Fibroblast of lung (primary cell): ENCODE measurements around the gene SLC5A3. TPM values are rescaled to one million over a fixed set of nuclear protein-coding genes. Genes with fewer than 3 reads are reported as not detected.

Experiments
- DNase-seq, 2 donors: peaks; one replicate each; pipeline versions ENCODE4 v3.0.0 to v3.0.0-alpha.2; 2010; ENCODE audit warnings: low read depth in 2 of 2
- H2AFZ ChIP-seq: 2 replicates; pipeline ENCODE4 v1.5.1; 2012; ENCODE audit warnings: low read length, control low read depth, inconsistent platforms
- H3K27ac ChIP-seq: 2 replicates; pipeline ENCODE4 v1.5.1; 2011; ENCODE audit warnings: low read length, control low read depth; ENCODE audit not compliant: insufficient read depth
- H3K27me3 ChIP-seq: 2 replicates; pipeline ENCODE4 v1.5.1; 2011; ENCODE audit warnings: mild to moderate bottlenecking, low read length; ENCODE audit not compliant: control insufficient read depth, insufficient read depth
- H3K36me3 ChIP-seq: 2 replicates; pipeline ENCODE4 v1.5.1; 2011; ENCODE audit warnings: low read length; ENCODE audit not compliant: control insufficient read depth, insufficient read depth
- H3K4me1 ChIP-seq: 2 replicates; pipeline ENCODE4 v1.5.1; 2011; ENCODE audit warnings: low read length; ENCODE audit not compliant: control insufficient read depth, insufficient read depth; ENCODE audit errors: extremely low read depth
- H3K4me2 ChIP-seq: 2 replicates; pipeline ENCODE4 v1.5.1; 2011; ENCODE audit warnings: low read length, control low read depth; ENCODE audit not compliant: insufficient read depth; ENCODE audit errors: extremely low read depth
- H3K4me3 ChIP-seq, 4 experiments: fragments of 200-600 bp in 1 of 4; sonication (generic) in 1 of 4; replicated peaks in 1 of 4; 2 replicates each; pipeline ENCODE4 v1.5.1; 2011 to 2016; ENCODE audit warnings: low read length in 4 of 4, low read depth in 3 of 4, mild to moderate bottlenecking in 3 of 4, control low read depth in 2 of 4, inconsistent platforms in 1 of 4, mixed read lengths in 1 of 4; ENCODE audit not compliant: insufficient read depth in 1 of 4; ENCODE audit errors: control extremely low read depth in 1 of 4
- H3K79me2 ChIP-seq: 2 replicates; pipeline ENCODE4 v1.5.1; 2012; ENCODE audit warnings: mild to moderate bottlenecking, low read length, inconsistent platforms; ENCODE audit not compliant: control insufficient read depth, insufficient read depth
- H3K9ac ChIP-seq: 2 replicates; pipeline ENCODE4 v1.5.1; 2011; ENCODE audit warnings: mild to moderate bottlenecking, low read length, control low read depth; ENCODE audit not compliant: insufficient read depth
- H3K9me3 ChIP-seq: 2 replicates; pipeline ENCODE4 v1.5.1; 2012; ENCODE audit warnings: low read depth, low read length; ENCODE audit not compliant: control insufficient read depth, insufficient read depth
- H4K20me1 ChIP-seq: 2 replicates; pipeline ENCODE4 v1.5.1; 2011; ENCODE audit warnings: low read length; ENCODE audit not compliant: control insufficient read depth, insufficient read depth; ENCODE audit errors: extremely low read depth
- EZH2 ChIP-seq: IDR thresholded peaks from 2 replicates; pipeline ENCODE4 v1.5.1; 2012; ENCODE audit warnings: low read length, control low read depth, mild to moderate bottlenecking; ENCODE audit errors: missing control alignments
- polyA plus RNA-seq, 2 donors: library from polyadenylated mRNA; depleted of rRNA in 1 of 2; stranded (reverse) in 1 of 2; unstranded in 1 of 2; fragments of >200 nt; gene quantifications; 2 replicates each; pipeline ENCODE4 v1.2.1, GENCODE V29; 2011 to 2012; ENCODE audit warnings: missing spikeins in 1 of 2
- total RNA-seq: library from RNA; depleted of rRNA; stranded (reverse); fragments of >200 nt; gene quantifications from 2 replicates; pipeline ENCODE4 v1.2.1, GENCODE V29; 2014
- TF ChIP-seq, protein P1 (sequence below), 2 donors: IDR thresholded peaks in 1 of 2; conservative IDR thresholded peaks in 1 of 2; 1 replicate in 1 of 2; 2 replicates in 1 of 2; pipeline ENCODE4 v1.5.1; 2011 to 2012; ENCODE audit warnings: low read length in 2 of 2, control low read depth in 1 of 2, inconsistent platforms in 1 of 2, low read depth in 1 of 2, mild to moderate bottlenecking in 1 of 2

SLC5A3 gene
- total and polyA plus RNA-seq, 2 donors (not counting 1 experiment from before 2014, with no cell fraction given): 6.2 to 28.6 TPM

DNA sequence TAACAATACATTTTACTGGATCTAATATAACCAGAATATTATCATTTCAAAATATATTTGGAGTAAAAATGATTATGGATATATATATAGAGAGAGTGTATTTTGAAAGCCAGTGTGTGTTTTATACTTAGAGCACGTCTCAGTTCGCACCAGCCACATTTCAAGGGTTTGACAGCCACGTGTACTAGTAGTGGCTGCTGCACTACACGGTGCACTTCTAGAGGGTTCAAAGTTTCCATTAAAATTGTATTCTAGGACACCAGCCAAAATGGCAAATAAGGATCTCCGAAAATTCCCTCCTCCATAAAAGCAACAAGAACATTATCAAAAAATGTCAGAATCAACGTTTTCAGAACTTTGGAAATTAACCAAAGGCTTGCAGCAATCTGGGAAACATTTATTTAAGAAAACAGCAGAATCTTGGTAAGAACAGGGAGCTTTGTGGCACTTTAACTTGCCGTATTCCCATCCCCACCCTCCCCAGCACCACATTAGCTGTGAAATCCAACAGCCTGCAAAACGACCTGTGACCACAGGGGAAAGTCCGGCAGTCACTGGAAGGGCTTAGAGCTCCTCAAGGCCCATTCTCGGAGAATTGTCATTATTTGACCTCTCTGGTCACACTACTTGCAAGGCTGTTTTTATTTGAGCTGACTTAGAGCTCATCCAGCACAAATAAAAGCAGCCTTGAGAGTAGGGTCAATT lies 33.5 kb upstream of the SLC5A3 start:
- H3K27ac ChIP-seq: no peak overlapping the region
- no peaks in the 10 kb centered on the region for H3K27me3 ChIP-seq
- no peaks in the 10 kb centered on the region for H3K9me3 ChIP-seq
- no peak for DNase-seq
- H2AFZ ChIP-seq: no peak overlapping the region
- TF ChIP-seq EZH2: no peak
- TF ChIP-seq, protein P1, sequence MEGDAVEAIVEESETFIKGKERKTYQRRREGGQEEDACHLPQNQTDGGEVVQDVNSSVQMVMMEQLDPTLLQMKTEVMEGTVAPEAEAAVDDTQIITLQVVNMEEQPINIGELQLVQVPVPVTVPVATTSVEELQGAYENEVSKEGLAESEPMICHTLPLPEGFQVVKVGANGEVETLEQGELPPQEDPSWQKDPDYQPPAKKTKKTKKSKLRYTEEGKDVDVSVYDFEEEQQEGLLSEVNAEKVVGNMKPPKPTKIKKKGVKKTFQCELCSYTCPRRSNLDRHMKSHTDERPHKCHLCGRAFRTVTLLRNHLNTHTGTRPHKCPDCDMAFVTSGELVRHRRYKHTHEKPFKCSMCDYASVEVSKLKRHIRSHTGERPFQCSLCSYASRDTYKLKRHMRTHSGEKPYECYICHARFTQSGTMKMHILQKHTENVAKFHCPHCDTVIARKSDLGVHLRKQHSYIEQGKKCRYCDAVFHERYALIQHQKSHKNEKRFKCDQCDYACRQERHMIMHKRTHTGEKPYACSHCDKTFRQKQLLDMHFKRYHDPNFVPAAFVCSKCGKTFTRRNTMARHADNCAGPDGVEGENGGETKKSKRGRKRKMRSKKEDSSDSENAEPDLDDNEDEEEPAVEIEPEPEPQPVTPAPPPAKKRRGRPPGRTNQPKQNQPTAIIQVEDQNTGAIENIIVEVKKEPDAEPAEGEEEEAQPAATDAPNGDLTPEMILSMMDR (conservative IDR thresholded peaks at IDR 0.05 in 1 of 2, IDR thresholded peaks at IDR 0.05 in 1 of 2; ENCODE audit: low read depth in 1 of 2, low read length in 2 of 2): no peak
- no peaks in the 10 kb centered on the region for H3K36me3 ChIP-seq
- no peak overlapping the region for H3K4me2 ChIP-seq
- no peak overlapping the region for H3K9ac ChIP-seq
- no peaks in the 10 kb centered on the region for H3K4me1 ChIP-seq
- H4K20me1 ChIP-seq: no peaks in the 10 kb centered on the region
- H3K4me3 ChIP-seq: no peak overlapping the region
- no peaks in the 10 kb centered on the region for H3K79me2 ChIP-seq

DNA sequence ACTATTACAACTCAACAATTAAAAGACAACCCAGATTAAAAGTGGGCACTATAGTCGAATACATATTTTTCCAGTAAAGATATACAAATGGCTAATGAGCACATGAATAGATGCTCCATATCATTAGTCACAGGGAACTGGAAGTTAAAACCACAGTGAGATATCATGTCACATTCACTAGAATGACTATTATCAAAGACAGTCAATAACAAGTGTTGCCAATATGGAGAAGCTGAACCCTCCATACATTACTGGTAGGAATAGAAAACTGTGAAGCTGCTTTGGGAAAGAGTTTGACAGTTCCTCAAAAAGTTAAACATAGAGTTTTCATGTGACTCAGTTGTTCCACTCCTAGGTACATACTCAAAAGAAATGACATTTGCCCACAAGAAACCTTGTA lies 30.6 kb upstream of the SLC5A3 start:
- Histone ChIP-seq H3K4me2 (no peak overlapping the region), H3K36me3 (no peaks in the 10 kb centered on the region), H3K4me3 (no peak overlapping the region), H3K79me2 (no peaks in the 10 kb centered on the region), H4K20me1 (no peaks in the 10 kb centered on the region), H2AFZ (no peak overlapping the region), H3K27ac (no peak overlapping the region), H3K9me3 (no peaks in the 10 kb centered on the region), H3K4me1 (no peaks in the 10 kb centered on the region), H3K9ac (no peak overlapping the region), H3K27me3 (no peaks in the 10 kb centered on the region)
- DNase-seq: no peak
- TF ChIP-seq, protein P1 (conservative IDR thresholded peaks at IDR 0.05 in 1 of 2, IDR thresholded peaks at IDR 0.05 in 1 of 2; ENCODE audit: low read depth in 1 of 2, low read length in 2 of 2): no peak
- no peak for TF ChIP-seq EZH2

DNA sequence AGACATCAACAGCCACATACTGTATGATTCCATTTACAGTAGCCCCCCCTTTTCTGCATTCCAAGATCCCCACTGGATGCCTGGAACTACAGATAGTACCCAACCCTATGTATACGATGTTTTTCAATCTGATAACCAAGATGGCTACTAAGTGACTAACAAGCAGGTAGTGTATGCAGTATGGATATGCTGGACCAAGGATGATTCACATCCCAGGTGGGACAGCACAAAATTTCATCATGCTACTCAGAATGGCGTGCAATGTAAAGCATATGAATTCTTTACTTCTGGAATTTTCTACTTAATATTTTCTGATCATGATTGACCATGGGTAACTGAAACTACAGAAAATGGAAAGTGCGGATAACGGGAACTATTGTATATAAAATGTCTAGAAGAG lies 30.0 kb upstream of the SLC5A3 start:
- H3K4me1 ChIP-seq: no peaks in the 10 kb centered on the region
- H3K79me2 ChIP-seq: no peaks in the 10 kb centered on the region
- DNase-seq: no peak
- no peak overlapping the region for H3K9ac ChIP-seq
- no peak overlapping the region for H3K4me3 ChIP-seq
- no peaks in the 10 kb centered on the region for H3K36me3 ChIP-seq
- no peaks in the 10 kb centered on the region for H3K27me3 ChIP-seq
- TF ChIP-seq EZH2: no peak
- TF ChIP-seq, protein P1 (conservative IDR thresholded peaks at IDR 0.05 in 1 of 2, IDR thresholded peaks at IDR 0.05 in 1 of 2; ENCODE audit: low read depth in 1 of 2, low read length in 2 of 2): no peak
- no peak overlapping the region for H2AFZ ChIP-seq
- H3K4me2 ChIP-seq: no peak overlapping the region
- no peak overlapping the region for H3K27ac ChIP-seq
- H3K9me3 ChIP-seq: no peaks in the 10 kb centered on the region
- H4K20me1 ChIP-seq: no peaks in the 10 kb centered on the region
